Endothelial cell of umbilical vein (primary cell): ENCODE results near the gene UNC119B. TPM values are rescaled to one million over a fixed set of nuclear protein-coding genes. Genes with fewer than 3 reads are reported as not detected.

Experiments used
- BruUV-seq: library from RNA; stranded (reverse); fragments of 400-500 nt; replicated peaks from 2 replicates; lab custom pipeline; 2021; lab: Mats Ljungman, UMichigan
- CTCF ChIA-PET: fragments of 300-600, 350-600 bp; sonication (Branson Sonifier 250); formaldehyde crosslinking; loops from one replicate; lab custom pipeline; 2021; ENCODE audit warnings: antibody characterized with exemption, inconsistent platforms; lab: Charles Lee
- POLR2A ChIA-PET: fragments of 300-600, 350-600 bp; sonication (Branson Sonifier 250); formaldehyde crosslinking; loops from one replicate; lab custom pipeline; 2021; ENCODE audit warnings: antibody characterized with exemption, inconsistent platforms; lab: Charles Lee
- DNase-seq: peaks from one replicate; pipeline ENCODE4 v3.0.0-alpha.2; 2011; ENCODE audit warnings: low read depth, low spot score
- FAIRE-seq: peaks from 2 replicates; lab custom pipeline; 2011; peaks lifted over from hg19 to GRCh38; lab: Jason Lieb, UNC
- H2AFZ ChIP-seq: 2 replicates; pipeline ENCODE4 v1.6.0; 2012; ENCODE audit warnings: low read depth, low read length, control low read depth, inconsistent platforms
- H3K27ac ChIP-seq: 2 replicates; pipeline ENCODE4 v1.5.1; 2011; ENCODE audit warnings: low read depth, mild to moderate bottlenecking, control low read depth, low read length, moderate library complexity; ENCODE audit not compliant: insufficient read depth
- H3K27me3 ChIP-seq, 2 experiments: 2 replicates each; pipeline versions ENCODE4 v1.6.0 to v1.6.1; 2011; ENCODE audit warnings: low read length in 2 of 2, mixed read lengths in 1 of 2; ENCODE audit not compliant: control insufficient read depth in 2 of 2, insufficient read depth in 2 of 2
- H3K36me3 ChIP-seq, 2 experiments: 2 replicates in 1 of 2; 3 replicates in 1 of 2; pipeline ENCODE4 v1.5.1; 2011; ENCODE audit warnings: low read length in 2 of 2, mild to moderate bottlenecking in 1 of 2, moderate library complexity in 1 of 2; ENCODE audit not compliant: control insufficient read depth in 2 of 2, insufficient read depth in 2 of 2; ENCODE audit errors: extremely low read depth in 1 of 2
- H3K4me1 ChIP-seq: 3 replicates; pipeline ENCODE4 v1.5.1; 2011; ENCODE audit warnings: mild to moderate bottlenecking, low read length; ENCODE audit not compliant: control insufficient read depth, insufficient read depth; ENCODE audit errors: extremely low read depth
- H3K4me2 ChIP-seq: 2 replicates; pipeline ENCODE4 v1.6.1; 2011; ENCODE audit warnings: low read length, control low read depth, mixed read lengths; ENCODE audit not compliant: insufficient read depth
- H3K4me3 ChIP-seq, 3 experiments: fragments of 200-600 bp in 1 of 3; sonication (generic), shearing (Covaris generic) in 1 of 3; replicated peaks in 1 of 3; 2 replicates each; pipeline ENCODE4 v1.5.1; 2011 to 2016; ENCODE audit warnings: control low read depth in 3 of 3, low read length in 3 of 3, mild to moderate bottlenecking in 2 of 3, inconsistent platforms in 1 of 3, low read depth in 1 of 3, moderate library complexity in 1 of 3; ENCODE audit not compliant: insufficient read depth in 1 of 3
- H3K79me2 ChIP-seq: 2 replicates; pipeline ENCODE4 v1.6.0; 2012; ENCODE audit warnings: low read length, inconsistent platforms; ENCODE audit not compliant: control insufficient read depth, insufficient read depth
- H3K9ac ChIP-seq: replicated peaks from 2 replicates; pipeline ENCODE3; 2011; ENCODE audit warnings: low read length, control low read depth; ENCODE audit not compliant: insufficient read depth; ENCODE audit errors: extremely low read depth
- H3K9me1 ChIP-seq: replicated peaks from 3 replicates; pipeline ENCODE4 v1.6.0; 2011; ENCODE audit warnings: mild to moderate bottlenecking, low read length; ENCODE audit not compliant: control insufficient read depth, insufficient read depth; ENCODE audit errors: extremely low read depth
- H3K9me3 ChIP-seq: replicated peaks from 2 replicates; pipeline ENCODE4 v1.5.1; 2012; ENCODE audit warnings: low read length, inconsistent platforms; ENCODE audit not compliant: control insufficient read depth, insufficient read depth
- H4K20me1 ChIP-seq: replicated peaks from 2 replicates; pipeline ENCODE3; 2011; ENCODE audit warnings: mild to moderate bottlenecking, low read length; ENCODE audit not compliant: control insufficient read depth, insufficient read depth; ENCODE audit errors: extremely low read depth
- CTCF ChIP-seq, 2 donors: IDR thresholded peaks; 1 replicate in 1 of 2; 2 replicates in 1 of 2; pipeline ENCODE4 v1.5.1; 2011; ENCODE audit warnings: low read length in 2 of 2, mild to moderate bottlenecking in 2 of 2, moderate library complexity in 2 of 2, control low read depth in 1 of 2, inconsistent platforms in 1 of 2, low read depth in 1 of 2; ENCODE audit not compliant: insufficient read depth in 1 of 2; ENCODE audit errors: extremely low read depth in 1 of 2
- EZH2 ChIP-seq: IDR thresholded peaks from 2 replicates; pipeline ENCODE4 v1.6.1; 2012; ENCODE audit warnings: borderline replicate concordance, low read depth, mild to moderate bottlenecking, moderate library complexity, low read length, inconsistent platforms; ENCODE audit not compliant: severe bottlenecking
- FOS ChIP-seq: IDR thresholded peaks from 2 replicates; pipeline ENCODE4 v1.6.1; 2011; ENCODE audit warnings: mild to moderate bottlenecking, low read length, moderate library complexity, borderline replicate concordance; ENCODE audit not compliant: insufficient read depth
- GATA2 ChIP-seq: IDR thresholded peaks from 2 replicates; pipeline ENCODE4 v1.7.0; 2011; ENCODE audit warnings: low read depth, mild to moderate bottlenecking, moderate library complexity, mixed read lengths, low read length; ENCODE audit not compliant: insufficient read length, insufficient read depth
- JUN ChIP-seq: IDR thresholded peaks from 2 replicates; pipeline ENCODE4 v1.6.1; 2011; ENCODE audit warnings: borderline replicate concordance, low read depth; ENCODE audit not compliant: insufficient read length, insufficient read depth
- MAX ChIP-seq: IDR thresholded peaks from 2 replicates; pipeline ENCODE4 v1.6.1; 2011; ENCODE audit not compliant: insufficient read depth, insufficient read length
- MYC ChIP-seq: IDR thresholded peaks from one replicate; pipeline ENCODE4 v1.6.1; 2011; ENCODE audit warnings: mild to moderate bottlenecking, low read depth, low read length
- POLR2A ChIP-seq: IDR thresholded peaks from 2 replicates; pipeline ENCODE4 v1.6.1; 2012; ENCODE audit warnings: low read depth, mild to moderate bottlenecking, control low read depth, low read length
- POLR2AphosphoS5 ChIP-seq: IDR thresholded peaks from 2 replicates; pipeline ENCODE4 v1.6.1; 2012; ENCODE audit warnings: low read depth, mild to moderate bottlenecking, control low read depth, low read length, moderate library complexity; ENCODE audit not compliant: insufficient read depth
- dilution Hi-C: fragments of 300-500 bp; cut with MboI; formaldehyde crosslinking; loops from one replicate; pipeline ENCODE4 v1.15.0; 2019; ENCODE audit warnings: low sequenced_read_pairs; ENCODE audit not compliant: extremely low pct_ligation_motif_present
- intact Hi-C: fragments of 100-400 bp; cut with micrococcal nuclease; formaldehyde crosslinking; loops from one replicate; pipeline ENCODE4 v1.10.0; 2022
- polyA plus RNA-seq, 4 experiments: library from polyadenylated mRNA; depleted of rRNA in 3 of 4; stranded (reverse) in 3 of 4; unstranded in 1 of 4; fragments of >200 nt; gene quantifications; 2 replicates each; pipeline versions ENCODE4 v1.2.1 to v1.2.3, GENCODE V29; 2011 to 2012; ENCODE audit warnings: missing spikeins in 1 of 4
- total RNA-seq: library from RNA; stranded (reverse); gene quantifications from 2 replicates; pipeline ENCODE4 v1.2.3, GENCODE V29; 2021

The UNC119B gene
- total and polyA plus RNA-seq, 2 donors (not counting 3 experiments of a cell fraction or from before 2014, with no cell fraction given), result 23.1 to 33.7 TPM

GRCh38 chr12:120710805-120711296, 593 bp downstream of the UNC119B start:
- H3K79me2 ChIP-seq, result peaks cover 18% of the 10 kb centered on the region
- H3K4me1 ChIP-seq, result peaks cover 13% of the 10 kb centered on the region
- no peaks in the 10 kb centered on the region for H4K20me1 ChIP-seq
- dilution Hi-C loops, result no loop called here
- H3K9ac ChIP-seq, result peak overlapping the region; percentile 59
- no peaks in the 10 kb centered on the region for H3K9me3 ChIP-seq
- BruUV-seq, result no TSS peak
- no peak for TF ChIP-seq MAX
- TF ChIP-seq JUN, result no peak
- TF ChIP-seq EZH2, result no peak
- no peak for TF ChIP-seq GATA2
- peak; percentile 51 for TF ChIP-seq POLR2A
- TF ChIP-seq POLR2AphosphoS5, result peak; percentile 47
- no peak for TF ChIP-seq FOS
- intact Hi-C loops, result loop anchor here (1.0 kb wide), 1 partner anchor 24 kb away; the partner anchor contains the start of gene MLEC
- peak overlapping the region; percentile 84 for H2AFZ ChIP-seq
- FAIRE-seq, result peak; percentile 46
- H3K4me3 ChIP-seq, result peak overlapping the region; percentile 52 to 66 (median 56)
- H3K27me3 ChIP-seq, result no peaks in the 10 kb centered on the region
- peaks cover 5 to 6% of the 10 kb centered on the region in 2 experiments for H3K36me3 ChIP-seq
- ChIA-PET POLR2A (no interaction called here), CTCF (interaction anchor here (0.9 to 5.5 kb wide), 7 partner anchors 11 to 261 kb away, joined by 3 to 63 read pairs (median 3); no protein-coding TSS in a partner anchor)
- H3K9me1 ChIP-seq, result no peaks in the 10 kb centered on the region
- no peak for DNase-seq
- H3K27ac ChIP-seq, result peak overlapping the region; percentile 37
- H3K4me2 ChIP-seq, result peak overlapping the region; percentile 82

GRCh38 chr12:120711411-120711810, 1.2 kb downstream of the UNC119B start:
- ChIA-PET CTCF (interaction anchor here (0.9 to 5.5 kb wide), 5 partner anchors 11 to 260 kb away, joined by 3 to 63 read pairs (median 3); no protein-coding TSS in a partner anchor), POLR2A (no interaction called here)
- dilution Hi-C loops (no loop called here), intact Hi-C loops (no loop called here)
- Histone ChIP-seq H3K4me2 (peak overlapping the region; percentile 82), H2AFZ (no peak overlapping the region), H3K27me3 (no peaks in the 10 kb centered on the region), H3K27ac (no peak overlapping the region), H3K36me3 (peaks cover 9% of the 10 kb centered on the region in 2 experiments), H3K4me3 (peak overlapping the region; percentile 52 to 66 (median 56)), H3K4me1 (peaks cover 13% of the 10 kb centered on the region), H3K9me3 (no peaks in the 10 kb centered on the region), H4K20me1 (no peaks in the 10 kb centered on the region), H3K79me2 (peaks cover 18% of the 10 kb centered on the region), H3K9me1 (no peaks in the 10 kb centered on the region), H3K9ac (peak overlapping the region; percentile 59)
- no TSS peak for BruUV-seq
- DNase-seq, result no peak
- TF ChIP-seq POLR2AphosphoS5, result no peak
- no peak for TF ChIP-seq MYC
- TF ChIP-seq JUN, result no peak
- no peak for TF ChIP-seq MAX
- TF ChIP-seq CTCF (IDR thresholded peaks at IDR 0.05; ENCODE audit: extremely low read depth in 1 of 2, insufficient read depth in 1 of 2, low read depth in 1 of 2, low read length in 2 of 2), result no peak
- no peak for TF ChIP-seq POLR2A
- TF ChIP-seq FOS, result no peak
- no peak for TF ChIP-seq GATA2
- no peak for TF ChIP-seq EZH2
- no peak for FAIRE-seq
